ENCODE results near the gene CAMKK2.

CAMKK2 gene

DNA sequence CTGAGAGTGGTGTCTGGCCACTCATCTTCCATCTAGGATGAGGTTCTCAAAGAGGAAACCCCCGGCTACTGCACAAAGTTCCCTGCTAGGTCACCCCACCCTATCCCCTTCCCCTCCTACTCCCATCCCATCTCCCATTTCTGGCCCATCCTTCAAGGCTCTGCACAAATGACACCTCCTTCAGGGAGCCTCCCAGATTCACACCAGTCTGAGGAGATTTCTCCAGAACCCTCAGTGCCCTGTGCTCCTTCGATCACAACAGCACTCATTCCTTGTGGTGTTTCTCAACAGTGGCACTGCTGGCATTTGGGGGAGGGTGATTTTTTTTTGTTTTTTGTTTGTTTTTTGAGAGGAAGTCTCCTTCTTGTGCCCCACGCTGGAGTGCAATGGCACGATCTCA lies 2.9 kb downstream of the CAMKK2 start:
- TF ChIP-seq CTCF (conservative IDR thresholded peaks at IDR 0.05; ENCODE audit: control insufficient read depth, insufficient read depth, low read depth, low read length): no peak
- H3K4me3 ChIP-seq (ENCODE audit: control insufficient read depth, low read depth, low read length): no peak overlapping the region
- no peak for DNase-seq (ENCODE audit: low read depth)

- no peak for DNase-seq (ENCODE audit: low read depth)
- TF ChIP-seq CTCF (conservative IDR thresholded peaks at IDR 0.05; ENCODE audit: control insufficient read depth, insufficient read depth, low read depth, low read length): no peak
- no peak overlapping the region for H3K4me3 ChIP-seq (ENCODE audit: control insufficient read depth, low read depth, low read length)
Measured at GRCh38 chr12:121290410-121290809, 6.1 kb downstream of the CAMKK2 start.

DNA sequence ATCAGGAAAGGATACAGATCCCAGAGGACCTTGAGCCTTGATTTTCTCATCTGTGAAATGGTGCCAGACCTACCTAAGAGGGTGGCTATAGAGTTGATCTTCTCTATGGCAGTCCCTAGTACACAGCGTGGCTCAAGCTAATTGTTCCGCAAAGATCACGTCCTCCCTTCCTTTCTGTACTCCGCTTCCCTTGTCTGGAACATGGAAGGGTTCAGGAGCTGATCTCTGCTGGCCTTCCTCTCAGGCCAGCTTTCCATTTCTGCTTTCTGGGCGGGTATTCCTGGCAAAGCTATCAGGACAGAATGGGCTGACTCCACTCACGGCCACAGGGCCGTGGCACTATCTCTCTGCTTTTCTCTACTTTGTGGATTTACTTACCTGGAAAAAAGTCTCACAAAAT lies 6.5 kb downstream of the CAMKK2 start:
- no peak overlapping the region for H3K4me3 ChIP-seq (ENCODE audit: control insufficient read depth, low read depth, low read length)
- DNase-seq (ENCODE audit: low read depth): no peak
- no peak for TF ChIP-seq CTCF (conservative IDR thresholded peaks at IDR 0.05; ENCODE audit: control insufficient read depth, insufficient read depth, low read depth, low read length)

DNA sequence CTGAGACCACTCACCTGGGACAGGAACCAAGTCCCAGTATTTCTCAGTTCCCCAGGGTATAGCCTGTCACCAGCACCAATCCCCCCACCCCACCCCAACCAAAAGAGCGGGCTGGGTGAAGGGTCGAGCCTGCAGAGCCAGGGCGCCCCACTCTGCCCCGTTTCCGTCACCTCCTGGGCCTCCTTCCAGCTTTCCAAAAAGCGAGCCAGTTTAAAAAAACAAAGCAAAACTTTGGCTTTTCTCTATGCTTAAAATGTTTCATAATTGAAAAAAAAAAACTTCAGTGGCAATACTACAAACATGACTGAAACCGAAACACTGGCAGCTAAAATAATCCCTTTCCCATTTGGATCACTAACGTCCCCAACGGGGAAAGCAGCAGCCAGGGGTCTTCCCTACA lies 7.5 kb downstream of the CAMKK2 start:
- TF ChIP-seq CTCF (conservative IDR thresholded peaks at IDR 0.05; ENCODE audit: control insufficient read depth, insufficient read depth, low read depth, low read length): no peak
- no peak overlapping the region for H3K4me3 ChIP-seq (ENCODE audit: control insufficient read depth, low read depth, low read length)
- no peak for DNase-seq (ENCODE audit: low read depth)

GRCh38 chr12:121288158-121288845 lies 8.2 kb downstream of the CAMKK2 start:
- H3K4me3 ChIP-seq (ENCODE audit: control insufficient read depth, low read depth, low read length): no peak overlapping the region
- no peak for DNase-seq (ENCODE audit: low read depth)
- no peak for TF ChIP-seq CTCF (conservative IDR thresholded peaks at IDR 0.05; ENCODE audit: control insufficient read depth, insufficient read depth, low read depth, low read length)

DNA sequence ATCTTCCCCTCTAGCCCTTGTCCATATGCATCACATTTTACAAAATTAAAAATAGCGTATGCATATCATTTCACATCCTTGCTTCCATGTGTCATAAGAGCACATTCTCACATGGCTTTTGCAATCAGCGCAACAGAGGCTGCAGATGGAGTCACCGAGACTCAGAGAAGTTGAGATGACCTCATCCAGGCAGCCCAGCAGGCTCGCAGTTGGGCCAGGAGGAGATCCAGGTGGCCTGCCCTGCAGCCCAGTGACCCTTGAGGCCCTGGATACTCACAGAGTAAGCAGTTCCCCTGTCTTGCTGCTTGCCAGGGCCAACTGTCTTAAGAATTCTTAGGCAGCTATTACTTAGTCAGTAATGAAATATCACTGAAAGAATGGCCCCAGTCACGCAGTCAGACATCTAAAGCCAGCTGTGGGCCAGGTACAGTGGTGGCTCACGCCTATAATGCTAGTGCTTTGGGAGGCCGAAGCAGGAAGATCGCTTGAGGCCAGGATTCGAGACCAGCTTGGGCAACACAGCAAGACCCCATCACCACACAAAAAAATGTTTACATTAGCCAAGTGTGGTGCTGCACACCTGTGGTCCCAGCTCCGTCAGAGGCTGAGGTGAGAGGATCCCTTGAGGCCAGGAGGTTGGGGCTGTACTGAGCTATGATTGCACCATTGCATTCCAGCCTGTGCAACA lies 9.1 kb downstream of the CAMKK2 start:
- H3K4me3 ChIP-seq (ENCODE audit: control insufficient read depth, low read depth, low read length): no peak overlapping the region
- TF ChIP-seq CTCF (conservative IDR thresholded peaks at IDR 0.05; ENCODE audit: control insufficient read depth, insufficient read depth, low read depth, low read length): no peak
- DNase-seq (ENCODE audit: low read depth): peak; percentile 91
